ENCODE results near the gene PIK3R6.
"Not testable (repeated sequence)": the region's sequence is repeated elsewhere in the genome, so short reads cannot be mapped to it uniquely, and the experiment has no call there.

Gene PIK3R6

GRCh38 chr17:8872705-8873435, 5.4 kb upstream of the PIK3R6 start:
- no peak for DNase-seq

GRCh38 chr17:8872036-8872704, 4.7 kb upstream of the PIK3R6 start:
- no peak for DNase-seq

- DNase-seq, result no peak
Measured at GRCh38 chr17:8871081-8871581, 3.7 kb upstream of the PIK3R6 start.

- DNase-seq, result no peak
Measured at GRCh38 chr17:8870406-8871040, 3.0 kb upstream of the PIK3R6 start.

- DNase-seq, result no peak
Measured at GRCh38 chr17:8869114-8869815, 1.8 kb upstream of the PIK3R6 start.

GRCh38 chr17:8868529-8868951, 1.1 kb upstream of the PIK3R6 start:
- no peak for DNase-seq

GRCh38 chr17:8868092-8868491, 618 bp upstream of the PIK3R6 start:
- no peak for DNase-seq

- DNase-seq, result no peak
Measured at GRCh38 chr17:8865811-8866210, 1.7 kb downstream of the PIK3R6 start.

- DNase-seq, result no peak
Measured at GRCh38 chr17:8865385-8865784, 2.1 kb downstream of the PIK3R6 start.

- no peak for DNase-seq
Measured at GRCh38 chr17:8862213-8863056, 5.0 kb downstream of the PIK3R6 start.

- DNase-seq, result no peak
Measured at GRCh38 chr17:8861495-8862181, 5.8 kb downstream of the PIK3R6 start.

- DNase-seq, result no peak
Measured at GRCh38 chr17:8859804-8860430, 7.6 kb downstream of the PIK3R6 start.

- DNase-seq, result no peak
Measured at GRCh38 chr17:8859027-8859803, 8.3 kb downstream of the PIK3R6 start.

- DNase-seq, result peak in 1 of 2 experiments; percentile 35
Measured at GRCh38 chr17:8857919-8858318, 9.6 kb downstream of the PIK3R6 start.

GRCh38 chr17:8856869-8857575, 10.5 kb downstream of the PIK3R6 start:
- DNase-seq, result no peak

- DNase-seq, result not testable (repeated sequence)
Measured at GRCh38 chr17:8856205-8856603, 11.3 kb downstream of the PIK3R6 start.

- DNase-seq, result no peak
Measured at GRCh38 chr17:8855477-8856204, 11.8 kb downstream of the PIK3R6 start.

- no peak for DNase-seq
Measured at GRCh38 chr17:8851600-8851999, 15.9 kb downstream of the PIK3R6 start.

Measured in SHP77 (cell line).